ENCODE data around the gene WIPF3. TPM values are rescaled to one million over a fixed set of nuclear protein-coding genes. Genes with fewer than 3 reads are reported as not detected.
A peak's percentile ranks its signal among the peaks of the same experiment; 100 is the strongest.

The WIPF3 gene
- total and polyA plus RNA-seq, 10 of the 15 experiments (the other 5 are each of a cell fraction or from before 2014, with no cell fraction given) = 0.03 to 0.05 TPM; not detected in 8

DNA sequence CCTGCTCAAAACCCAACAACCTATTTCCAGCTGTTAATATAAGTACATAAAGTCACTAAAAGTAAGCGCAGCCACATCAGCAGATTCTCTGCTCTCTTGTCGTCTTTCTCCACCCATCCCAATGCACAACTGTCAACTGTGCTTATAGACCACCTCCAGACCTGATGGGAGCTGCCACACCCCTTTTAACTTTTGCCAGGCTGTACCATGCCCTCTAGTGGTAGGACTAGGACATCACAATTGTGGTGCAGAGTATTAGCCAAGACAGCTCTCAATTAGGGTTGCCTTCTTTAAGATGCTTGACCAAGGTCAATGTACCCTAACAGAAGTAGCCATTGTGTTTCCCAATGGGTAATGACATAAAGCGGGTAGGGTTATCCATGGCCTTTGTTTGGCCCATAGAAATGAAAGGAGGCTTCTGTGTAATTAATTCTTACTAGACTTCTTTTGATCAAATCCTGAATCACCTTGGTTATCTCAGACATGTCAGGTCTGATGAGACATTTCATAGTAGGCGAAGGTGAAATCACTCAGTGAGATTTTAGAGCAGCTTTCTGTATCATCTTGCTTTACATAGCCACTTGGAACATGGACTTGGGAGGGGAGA, 115.2 kb downstream of the WIPF3 start:
- no TSS peak for BruUV-seq (replicated peaks)
- no peak overlapping the region for H3K4me3 ChIP-seq
- 25% methylated on average over 4 of the region's 4 CpGs for WGBS (ENCODE audit: insufficient coverage, insufficient replicate concordance, low lambda C conversion rate, missing lambda C conversion rate)
- ChIA-PET SMC1A (ENCODE audit: uncharacterized antibody, unreplicated experiment) (interaction anchor here (1.0 to 3.6 kb wide), 14 partner anchors 8 to 1000 kb away, joined by 3 to 40 read pairs (median 4); no protein-coding TSS in a partner anchor), RAD21 (ENCODE audit: unreplicated experiment) (interaction anchor here (0.9 to 2.3 kb wide), 6 partner anchors 43 to 285 kb away, joined by 3 to 11 read pairs (median 4); no protein-coding TSS in a partner anchor), CTCF (interaction anchor here (0.7 to 3.7 kb wide), 39 partner anchors 9 to 994 kb away, joined by 3 to 68 read pairs (median 5); no protein-coding TSS in a partner anchor), POLR2A (no interaction called here)
- no peaks in the 10 kb centered on the region for H3K9me3 ChIP-seq (replicated peaks; ENCODE audit: control insufficient read depth, insufficient read depth, low read length)
- no peak for TF ChIP-seq NR2C1 (IDR thresholded peaks at IDR 0.05)
- TF ChIP-seq SMC3 (IDR thresholded peaks at IDR 0.05; ENCODE audit: borderline replicate concordance, low read length) = peak; percentile 76
- TF ChIP-seq, protein P1, sequence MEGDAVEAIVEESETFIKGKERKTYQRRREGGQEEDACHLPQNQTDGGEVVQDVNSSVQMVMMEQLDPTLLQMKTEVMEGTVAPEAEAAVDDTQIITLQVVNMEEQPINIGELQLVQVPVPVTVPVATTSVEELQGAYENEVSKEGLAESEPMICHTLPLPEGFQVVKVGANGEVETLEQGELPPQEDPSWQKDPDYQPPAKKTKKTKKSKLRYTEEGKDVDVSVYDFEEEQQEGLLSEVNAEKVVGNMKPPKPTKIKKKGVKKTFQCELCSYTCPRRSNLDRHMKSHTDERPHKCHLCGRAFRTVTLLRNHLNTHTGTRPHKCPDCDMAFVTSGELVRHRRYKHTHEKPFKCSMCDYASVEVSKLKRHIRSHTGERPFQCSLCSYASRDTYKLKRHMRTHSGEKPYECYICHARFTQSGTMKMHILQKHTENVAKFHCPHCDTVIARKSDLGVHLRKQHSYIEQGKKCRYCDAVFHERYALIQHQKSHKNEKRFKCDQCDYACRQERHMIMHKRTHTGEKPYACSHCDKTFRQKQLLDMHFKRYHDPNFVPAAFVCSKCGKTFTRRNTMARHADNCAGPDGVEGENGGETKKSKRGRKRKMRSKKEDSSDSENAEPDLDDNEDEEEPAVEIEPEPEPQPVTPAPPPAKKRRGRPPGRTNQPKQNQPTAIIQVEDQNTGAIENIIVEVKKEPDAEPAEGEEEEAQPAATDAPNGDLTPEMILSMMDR (IDR thresholded peaks at IDR 0.05 in 2 of 3, conservative IDR thresholded peaks at IDR 0.05 in 1 of 3; ENCODE audit: control insufficient read depth in 2 of 3, extremely low read depth in 1 of 3, insufficient read depth in 1 of 3, low read depth in 3 of 3, low read length in 3 of 3) = peak; percentile 83 to 98 (median 89)
- no peak for TF ChIP-seq STAT1 (conservative IDR thresholded peaks at IDR 0.05)
- TF ChIP-seq IRF4 (IDR thresholded peaks at IDR 0.05; ENCODE audit: low read depth, low read length) = 0 out of 2 replicates have a peak, but pooled peaks have one; percentile 46
- TF ChIP-seq, protein P2, sequence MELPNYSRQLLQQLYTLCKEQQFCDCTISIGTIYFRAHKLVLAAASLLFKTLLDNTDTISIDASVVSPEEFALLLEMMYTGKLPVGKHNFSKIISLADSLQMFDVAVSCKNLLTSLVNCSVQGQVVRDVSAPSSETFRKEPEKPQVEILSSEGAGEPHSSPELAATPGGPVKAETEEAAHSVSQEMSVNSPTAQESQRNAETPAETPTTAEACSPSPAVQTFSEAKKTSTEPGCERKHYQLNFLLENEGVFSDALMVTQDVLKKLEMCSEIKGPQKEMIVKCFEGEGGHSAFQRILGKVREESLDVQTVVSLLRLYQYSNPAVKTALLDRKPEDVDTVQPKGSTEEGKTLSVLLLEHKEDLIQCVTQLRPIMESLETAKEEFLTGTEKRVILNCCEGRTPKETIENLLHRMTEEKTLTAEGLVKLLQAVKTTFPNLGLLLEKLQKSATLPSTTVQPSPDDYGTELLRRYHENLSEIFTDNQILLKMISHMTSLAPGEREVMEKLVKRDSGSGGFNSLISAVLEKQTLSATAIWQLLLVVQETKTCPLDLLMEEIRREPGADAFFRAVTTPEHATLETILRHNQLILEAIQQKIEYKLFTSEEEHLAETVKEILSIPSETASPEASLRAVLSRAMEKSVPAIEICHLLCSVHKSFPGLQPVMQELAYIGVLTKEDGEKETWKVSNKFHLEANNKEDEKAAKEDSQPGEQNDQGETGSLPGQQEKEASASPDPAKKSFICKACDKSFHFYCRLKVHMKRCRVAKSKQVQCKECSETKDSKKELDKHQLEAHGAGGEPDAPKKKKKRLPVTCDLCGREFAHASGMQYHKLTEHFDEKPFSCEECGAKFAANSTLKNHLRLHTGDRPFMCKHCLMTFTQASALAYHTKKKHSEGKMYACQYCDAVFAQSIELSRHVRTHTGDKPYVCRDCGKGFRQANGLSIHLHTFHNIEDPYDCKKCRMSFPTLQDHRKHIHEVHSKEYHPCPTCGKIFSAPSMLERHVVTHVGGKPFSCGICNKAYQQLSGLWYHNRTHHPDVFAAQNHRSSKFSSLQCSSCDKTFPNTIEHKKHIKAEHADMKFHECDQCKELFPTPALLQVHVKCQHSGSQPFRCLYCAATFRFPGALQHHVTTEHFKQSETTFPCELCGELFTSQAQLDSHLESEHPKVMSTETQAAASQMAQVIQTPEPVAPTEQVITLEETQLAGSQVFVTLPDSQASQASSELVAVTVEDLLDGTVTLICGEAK (IDR thresholded peaks at IDR 0.05; ENCODE audit: borderline replicate concordance) = no peak
- no peak for TF ChIP-seq ZNF217 (IDR thresholded peaks at IDR 0.05)
- TF ChIP-seq RAD21 (IDR thresholded peaks at IDR 0.05; ENCODE audit: insufficient read depth, low read depth, low read length) = peak; percentile 83
- no peak for TF ChIP-seq RUNX3 (IDR thresholded peaks at IDR 0.05; ENCODE audit: low read length)
- no peak overlapping the region for H3K9ac ChIP-seq (ENCODE audit: control insufficient read depth, insufficient read depth, low read length)
- no peak overlapping the region for H3K27ac ChIP-seq (ENCODE audit: control insufficient read depth, insufficient read depth)
- no peaks in the 10 kb centered on the region; the same call in 1 of the 2 replicates for H4K20me1 ChIP-seq (ENCODE audit: control insufficient read depth, insufficient read depth)
- H2AFZ ChIP-seq (ENCODE audit: control insufficient read depth, low read depth, low read length) = no peak overlapping the region
- no peak overlapping the region for H3K4me2 ChIP-seq (ENCODE audit: control insufficient read depth, insufficient read depth)
- no peaks in the 10 kb centered on the region for H3K79me2 ChIP-seq (ENCODE audit: control insufficient read depth, insufficient read depth, low read length)
- DNase-seq (ENCODE audit: low read depth, low spot score) = peak; percentile 11
- FAIRE-seq = peak; percentile 99
- peak; percentile 99 for ATAC-seq
- in situ Hi-C loops (cut with MboI) (no loop called here), intact Hi-C loops (cut with micrococcal nuclease; ENCODE audit: unreplicated experiment) (loop anchor here (5.0 to 10.0 kb wide), 2 partner anchors 44 to 997 kb away; no protein-coding TSS in a partner anchor)
- H3K4me1 ChIP-seq (ENCODE audit: control insufficient read depth, insufficient read depth, low read length) = no peaks in the 10 kb centered on the region
- H3K27me3 ChIP-seq (replicated peaks in 1 of 2; ENCODE audit: control insufficient read depth in 2 of 2, insufficient read depth in 2 of 2, low read length in 1 of 2) = no peaks in the 10 kb centered on the region
- H3K36me3 ChIP-seq (ENCODE audit: control insufficient read depth in 2 of 2, insufficient read depth in 2 of 2, low read length in 1 of 2) = peaks cover 4 to 8% of the 10 kb centered on the region in 2 experiments

Measured in GM12878 (cell line).